Esophagus mucosa (tissue), 1 donor: ENCODE data around the gene MINDY4. TPM values are rescaled to one million over a fixed set of nuclear protein-coding genes. Genes with fewer than 3 reads are reported as not detected.

Experiments used
- ATAC-seq: fragments of 200-7000 bp; cut with Tn5 transposase; one replicate; pipeline ENCODE4 v1.9.1; 2020
- total RNA-seq: library from RNA; stranded (reverse); gene quantifications from one replicate; pipeline ENCODE4 v1.2.4, GENCODE V29; 2023
- donor health status: DM: yes; HTN: yes; CAD: no.

Gene MINDY4
- total RNA-seq, 1 donor from 2014 or later = 2.4 TPM

DNA sequence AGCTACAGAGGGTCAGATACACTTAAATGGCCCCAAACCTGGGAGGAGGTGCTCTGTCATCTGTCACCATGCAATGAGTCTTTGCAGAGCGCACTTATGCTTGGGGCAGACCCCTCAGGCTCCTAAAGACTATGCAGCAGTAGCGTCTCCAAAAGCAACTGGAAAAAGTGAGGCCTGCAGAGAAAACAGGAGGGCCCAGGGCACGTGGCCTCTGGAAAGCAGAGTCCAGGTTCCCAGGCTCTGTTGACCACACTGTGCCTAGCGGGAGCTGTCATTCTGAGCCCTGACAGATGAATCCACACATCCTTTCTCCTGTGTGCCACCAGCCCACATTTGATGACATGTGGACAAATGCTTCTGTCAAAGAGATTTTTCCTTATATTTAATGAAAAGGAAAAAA lies 66.4 kb downstream of the MINDY4 start:
- no peak for ATAC-seq

DNA sequence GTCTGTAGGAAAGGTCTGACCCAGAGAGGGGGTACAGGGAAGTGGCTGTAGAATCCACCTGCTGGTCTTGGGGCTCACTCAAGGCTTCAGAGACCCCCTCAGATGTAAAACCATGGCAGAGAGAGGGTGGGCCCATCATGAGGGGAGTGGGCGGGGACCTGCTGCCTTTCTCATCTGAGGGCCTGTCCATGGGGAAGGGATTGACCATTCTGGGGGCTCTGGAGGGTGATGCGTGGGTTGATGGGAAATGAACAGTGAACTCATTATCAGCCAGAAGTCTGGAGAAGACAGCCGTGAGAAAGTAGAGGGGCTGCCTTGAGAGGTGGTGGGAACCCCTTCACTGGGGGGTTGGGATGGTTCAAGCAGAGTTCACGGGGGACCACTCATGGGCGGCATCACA lies 66.8 kb downstream of the MINDY4 start:
- ATAC-seq = no peak

DNA sequence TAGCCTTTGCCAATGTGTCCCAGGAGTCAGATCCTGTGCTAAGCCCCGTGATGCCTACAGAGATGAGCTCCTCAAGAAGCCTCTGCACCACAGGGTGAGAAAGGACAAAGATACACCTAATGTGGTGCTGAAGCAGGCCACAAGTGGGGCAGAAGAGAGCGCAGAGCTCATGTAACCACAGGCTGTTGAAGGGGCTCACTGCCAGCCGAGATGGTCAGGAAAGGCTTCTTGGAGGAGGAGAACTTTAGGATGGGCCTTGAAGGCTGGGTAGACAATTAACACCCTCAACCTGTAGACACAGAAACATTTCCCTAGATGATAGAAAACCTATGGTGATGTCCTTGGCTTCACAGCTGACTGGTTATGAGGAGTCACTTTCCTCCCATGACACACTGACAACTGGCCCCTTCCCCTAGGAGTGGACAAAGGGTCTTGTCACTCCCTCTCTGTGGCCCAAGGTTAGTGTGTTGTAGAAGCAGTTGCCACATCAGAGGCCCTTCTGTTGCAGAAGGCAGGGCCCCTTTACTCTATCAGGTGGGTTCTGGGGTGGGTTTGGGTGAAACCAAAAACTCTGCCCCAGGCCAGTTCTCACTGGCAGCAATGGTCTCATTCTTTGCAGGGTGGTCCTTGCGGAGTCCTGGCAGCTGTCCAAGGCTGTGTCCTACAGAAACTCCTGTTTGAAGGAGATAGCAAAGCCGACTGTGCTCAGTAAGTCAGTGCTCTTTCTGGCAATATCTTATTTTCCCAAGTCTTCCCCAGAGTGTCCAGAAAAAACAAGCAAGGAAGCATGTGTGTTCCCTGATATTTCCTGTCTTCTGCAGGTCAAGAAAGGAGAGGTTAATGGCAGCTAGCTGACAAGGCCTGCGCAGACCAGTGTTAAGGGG lies 69.2 kb downstream of the MINDY4 start:
- ATAC-seq = no peak

DNA sequence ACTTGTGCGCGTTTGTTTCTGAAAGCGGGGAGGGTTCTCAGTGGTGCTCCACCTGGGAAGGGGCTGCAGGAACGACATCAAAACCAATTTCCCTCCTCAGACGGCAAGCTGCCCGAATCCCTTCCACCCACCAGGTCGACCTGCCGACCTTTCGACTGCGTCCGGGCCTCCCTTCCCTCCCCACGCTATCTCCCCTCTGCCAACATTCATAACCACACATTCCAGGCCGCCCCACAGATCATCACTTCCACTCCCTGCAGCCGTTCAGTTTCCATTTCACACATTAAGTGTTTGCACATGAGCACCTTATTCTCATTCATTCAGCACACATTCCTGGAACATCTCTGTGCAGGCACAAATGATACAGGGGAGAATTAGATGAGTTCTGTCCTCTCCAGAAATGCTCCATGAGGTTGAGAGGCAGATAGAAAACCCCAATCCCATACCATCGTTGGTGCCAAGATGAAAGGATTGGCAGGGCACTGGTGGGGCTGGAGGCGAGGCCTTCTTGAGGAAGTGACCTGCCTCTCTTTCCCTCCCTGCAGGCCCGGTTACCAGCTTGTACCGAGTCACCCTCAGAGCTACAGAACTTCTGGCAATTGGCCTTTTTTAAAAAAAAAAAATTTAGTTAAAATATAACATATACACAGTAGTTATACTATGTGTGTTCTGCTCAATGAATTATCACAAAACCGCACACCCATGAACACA lies 70.0 kb downstream of the MINDY4 start:
- ATAC-seq = no peak

DNA sequence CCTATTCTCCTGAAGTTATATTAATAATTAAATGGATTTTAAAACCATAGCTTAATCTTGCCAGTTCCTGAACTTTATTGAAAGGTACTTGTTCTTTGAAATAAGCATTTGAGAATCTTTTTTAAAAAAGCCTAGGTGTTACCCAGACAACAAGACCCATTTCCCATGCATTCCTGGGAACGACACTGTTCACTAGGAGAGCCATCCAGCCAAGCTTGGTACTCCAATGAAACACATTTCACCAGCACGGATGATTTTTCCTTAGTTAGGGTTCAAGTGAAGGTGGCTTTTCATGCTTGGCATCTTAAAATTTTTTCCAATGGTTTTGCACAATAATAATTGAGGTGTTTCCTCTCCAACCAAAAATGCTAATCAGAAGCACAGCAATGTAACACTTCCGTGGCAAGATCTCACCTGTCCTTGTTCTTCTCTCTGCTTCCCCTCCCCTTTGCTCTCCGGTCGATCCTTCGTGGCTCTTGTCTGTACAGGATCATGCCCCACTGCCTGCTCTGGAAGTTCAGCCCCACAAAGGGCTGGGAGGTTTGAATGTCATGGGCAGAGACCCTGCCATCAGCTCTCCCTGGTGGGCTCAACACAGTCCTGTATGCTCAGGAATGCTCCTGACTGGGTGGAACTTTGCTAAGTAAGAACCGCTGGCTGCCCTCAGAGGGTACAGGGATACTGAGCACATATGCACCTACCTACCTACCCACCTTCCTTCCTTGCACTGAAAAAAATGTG lies 70.8 kb downstream of the MINDY4 start:
- no peak for ATAC-seq

DNA sequence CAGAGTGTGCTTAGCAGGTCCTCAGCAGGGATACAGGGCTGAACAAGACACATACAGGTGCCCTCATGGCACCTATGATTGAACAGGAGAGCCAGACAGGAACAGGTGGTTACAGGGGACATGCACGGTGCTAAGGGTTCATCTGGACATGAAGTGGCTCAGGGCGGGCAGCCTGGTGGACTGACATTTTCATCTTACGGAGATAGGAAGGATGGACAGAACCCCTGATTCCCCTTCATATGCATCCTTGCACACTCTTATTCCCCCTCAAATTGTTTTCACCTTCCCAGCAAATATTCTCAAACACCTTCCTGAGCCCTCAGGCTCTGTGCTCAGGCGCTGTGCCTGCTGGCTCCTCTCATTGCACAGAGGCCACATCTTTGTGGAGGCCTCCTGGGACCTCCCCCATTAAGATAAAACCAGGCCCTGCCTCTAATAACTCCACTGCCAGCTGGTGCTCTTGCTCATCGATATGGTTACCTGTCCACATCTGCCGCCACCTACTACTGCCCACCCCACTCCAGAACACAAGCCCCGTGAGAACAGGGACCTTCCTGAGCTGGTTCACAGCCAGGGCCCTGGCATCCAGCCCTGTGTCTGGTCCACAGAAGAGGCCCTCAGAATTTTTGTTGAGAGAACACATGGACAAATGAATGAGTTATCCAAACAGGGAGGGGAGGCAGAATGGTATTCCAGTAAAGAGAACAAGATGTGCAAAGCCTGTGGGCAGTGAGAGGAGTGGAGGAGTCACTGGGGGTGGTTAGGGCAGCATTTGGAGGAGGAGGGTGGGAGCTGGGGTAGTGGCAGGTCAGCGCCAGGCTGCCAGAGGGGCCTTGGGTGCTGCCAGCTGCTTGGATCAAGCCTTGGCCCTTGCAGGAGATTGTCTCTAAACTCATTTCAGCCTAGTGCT lies 71.6 kb downstream of the MINDY4 start:
- no peak for ATAC-seq

DNA sequence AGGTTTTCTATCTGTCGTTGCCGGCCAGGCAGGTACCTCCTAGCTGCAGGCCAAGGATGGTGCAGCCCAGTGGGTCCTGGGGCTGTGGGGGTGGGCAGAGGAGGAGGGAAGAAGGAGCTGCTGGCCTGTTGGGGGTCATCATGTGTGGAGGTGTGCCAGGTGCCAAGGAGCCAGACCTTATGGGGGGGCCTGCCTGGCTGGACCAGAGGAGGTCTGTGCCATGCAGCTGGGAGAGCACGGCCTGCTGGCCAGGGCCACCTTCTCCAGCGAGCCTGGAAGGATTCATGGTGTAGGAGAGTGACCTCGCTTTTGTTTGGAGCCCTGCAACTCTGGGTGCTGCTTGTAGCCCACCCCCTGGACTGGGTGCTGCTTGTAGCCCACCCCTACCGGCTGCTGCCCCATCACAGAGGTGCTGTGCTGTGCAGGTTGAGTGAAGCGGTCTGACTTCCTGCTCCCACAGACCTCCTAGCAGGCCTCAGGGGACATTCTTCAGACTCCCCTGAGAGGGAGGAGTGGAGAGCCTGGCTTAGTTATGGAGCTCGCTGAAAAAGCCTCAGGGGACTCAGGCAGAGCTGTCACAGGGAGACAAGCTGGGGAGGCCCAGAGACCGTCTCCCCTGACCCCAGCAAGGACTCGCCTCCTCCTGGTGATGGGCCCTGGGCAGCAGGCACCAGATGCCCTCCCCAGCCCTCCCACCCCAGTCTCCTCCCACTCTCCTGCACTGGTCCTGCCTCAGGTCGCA lies 72.7 kb downstream of the MINDY4 start:
- no peak for ATAC-seq

DNA sequence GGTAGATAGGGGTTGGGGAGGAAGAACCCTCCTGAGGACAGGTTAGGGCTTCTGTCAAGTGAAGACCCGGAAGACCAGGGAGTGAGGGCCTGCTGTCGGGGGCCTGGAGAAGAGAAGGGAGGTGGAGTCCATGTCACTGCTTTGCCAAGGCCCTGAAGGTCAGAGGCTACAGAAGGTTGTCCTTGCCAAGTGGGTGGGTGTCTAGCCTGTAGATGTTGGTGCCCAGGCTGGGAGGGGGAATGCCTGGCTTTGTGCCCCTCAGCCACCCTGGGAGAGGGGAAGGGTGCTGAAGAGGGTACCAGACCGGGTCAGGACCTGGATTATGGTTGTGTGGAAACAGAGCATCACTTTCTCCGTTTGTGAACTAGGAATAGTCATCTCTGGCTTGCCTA lies 73.3 kb downstream of the MINDY4 start:
- ATAC-seq = no peak

DNA sequence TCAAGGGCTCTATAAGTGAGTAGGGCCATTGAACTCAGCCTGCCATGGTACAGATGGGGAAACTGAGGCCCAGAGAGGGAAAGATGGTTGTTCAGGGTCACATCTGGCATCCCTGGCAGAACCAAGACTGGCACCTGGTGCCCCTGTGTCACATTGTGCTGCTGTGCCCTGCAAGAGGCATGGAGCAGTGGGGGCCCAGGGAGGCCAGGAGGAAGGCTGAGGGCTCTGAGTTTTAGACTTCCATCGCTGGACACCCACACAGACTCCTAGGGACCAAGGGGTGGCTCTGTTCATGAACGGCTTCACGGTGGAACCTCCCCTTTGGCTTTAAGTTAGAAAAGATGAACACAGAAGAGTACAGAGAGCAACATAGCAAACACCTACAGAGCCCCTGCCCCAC lies 73.7 kb downstream of the MINDY4 start:
- ATAC-seq = no peak

DNA sequence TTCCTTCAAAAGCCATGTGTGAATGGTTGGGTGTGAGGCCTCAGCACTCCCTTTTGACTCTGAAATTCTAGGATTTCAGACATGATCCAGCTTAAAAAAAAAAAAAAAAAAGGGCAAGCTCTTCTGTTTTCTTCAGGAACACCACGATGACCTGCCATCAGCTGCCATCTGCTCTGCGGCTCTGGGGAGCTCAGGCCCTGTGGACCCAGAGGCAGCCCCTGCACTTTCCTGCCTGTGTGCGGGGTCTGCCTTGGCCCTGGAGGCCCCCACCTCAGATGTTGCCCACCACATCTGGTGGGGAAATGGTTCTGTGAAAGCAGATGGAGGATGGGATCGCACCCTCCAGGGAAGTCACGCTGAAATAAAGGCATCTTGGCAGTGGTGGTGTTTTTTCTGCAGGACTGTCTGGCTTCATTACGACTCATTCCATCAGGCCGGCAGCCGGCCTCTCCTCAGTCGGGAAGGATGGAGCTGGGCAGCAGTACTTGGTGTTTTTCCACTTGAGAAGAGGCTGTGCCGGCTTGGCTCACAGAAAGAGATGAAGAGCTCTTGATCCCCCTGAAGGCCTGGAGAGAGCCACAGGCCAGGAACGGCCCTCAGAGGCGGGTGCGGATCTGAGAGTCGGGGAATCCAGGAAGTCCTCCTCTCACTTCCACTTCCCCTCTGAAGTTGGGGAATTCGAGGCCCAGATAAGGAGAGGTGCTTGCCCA lies 74.4 kb downstream of the MINDY4 start:
- no peak for ATAC-seq

DNA sequence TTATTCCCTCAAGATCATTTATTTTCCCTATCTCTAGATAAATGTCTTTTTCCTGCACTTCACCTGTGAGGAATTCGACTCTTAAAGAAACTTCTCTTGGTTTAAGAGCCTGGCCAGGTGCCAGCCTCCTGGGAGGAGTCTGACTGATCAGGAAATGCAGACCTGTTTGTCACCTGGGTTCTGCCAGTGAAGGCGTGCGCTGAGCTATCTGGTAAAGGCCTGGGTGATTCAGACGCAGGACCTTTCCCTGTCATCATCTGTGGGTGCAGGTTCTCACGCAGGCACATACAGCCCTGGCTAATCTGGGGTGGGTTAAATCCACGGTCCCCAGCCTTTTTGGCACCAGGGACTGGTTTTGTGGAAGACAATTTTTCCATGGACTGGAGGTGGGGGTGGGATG lies 75.2 kb downstream of the MINDY4 start:
- peak; percentile 92 for ATAC-seq

DNA sequence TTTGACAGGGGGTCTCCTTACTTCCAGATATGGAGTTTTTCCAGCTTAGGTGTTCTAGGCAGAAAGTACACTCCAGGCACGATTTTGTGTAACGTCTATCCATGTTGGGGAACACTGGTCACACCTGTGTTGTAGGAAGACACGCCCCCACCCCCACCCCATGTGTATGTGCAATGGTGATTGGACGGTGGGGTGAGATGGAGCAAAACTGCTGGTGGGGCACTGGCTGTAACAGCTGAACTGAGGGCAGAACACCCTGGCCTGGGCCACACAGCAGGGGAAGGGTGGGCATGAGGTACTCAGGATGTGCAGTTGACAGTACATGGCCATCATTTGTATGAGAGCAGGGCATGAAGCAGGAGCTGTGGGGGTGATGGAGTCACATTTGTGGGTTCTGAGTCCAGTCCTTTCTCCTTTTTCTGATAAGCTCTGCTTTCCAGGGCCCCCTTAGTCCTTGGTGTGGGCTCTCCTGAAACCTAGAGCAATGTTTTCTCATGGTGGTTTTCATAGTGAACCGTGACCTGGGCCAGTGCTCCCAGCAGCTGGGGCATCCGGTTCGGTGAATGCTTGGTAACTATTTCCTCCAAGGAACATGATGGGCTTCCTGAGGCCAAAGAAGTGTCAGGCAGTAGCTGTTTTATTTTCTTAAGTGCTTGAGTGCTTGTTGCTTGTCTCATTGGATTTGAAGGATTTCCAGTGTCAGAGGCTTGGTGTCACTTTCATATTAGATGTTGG lies 77.1 kb downstream of the MINDY4 start:
- ATAC-seq = no peak

DNA sequence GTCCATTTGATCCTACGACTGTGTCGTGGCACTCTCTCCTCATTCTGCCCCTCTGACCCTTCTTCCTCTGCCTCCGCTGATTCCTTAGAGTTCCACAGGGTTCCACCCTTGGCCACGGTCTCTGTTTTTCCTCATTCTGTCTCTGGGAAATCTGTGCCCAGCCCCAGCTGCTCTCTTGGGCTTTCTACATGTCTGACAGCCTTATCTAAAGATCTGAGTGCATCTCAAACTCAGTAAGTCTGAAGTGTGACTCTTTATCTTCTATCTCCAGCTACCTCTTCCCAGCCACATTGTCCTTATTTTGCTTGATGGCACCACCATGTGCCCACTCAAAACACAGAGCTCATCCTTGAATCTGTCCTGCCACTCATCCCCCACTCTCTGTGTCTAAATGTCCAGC lies 78.3 kb downstream of the MINDY4 start:
- ATAC-seq = no peak

DNA sequence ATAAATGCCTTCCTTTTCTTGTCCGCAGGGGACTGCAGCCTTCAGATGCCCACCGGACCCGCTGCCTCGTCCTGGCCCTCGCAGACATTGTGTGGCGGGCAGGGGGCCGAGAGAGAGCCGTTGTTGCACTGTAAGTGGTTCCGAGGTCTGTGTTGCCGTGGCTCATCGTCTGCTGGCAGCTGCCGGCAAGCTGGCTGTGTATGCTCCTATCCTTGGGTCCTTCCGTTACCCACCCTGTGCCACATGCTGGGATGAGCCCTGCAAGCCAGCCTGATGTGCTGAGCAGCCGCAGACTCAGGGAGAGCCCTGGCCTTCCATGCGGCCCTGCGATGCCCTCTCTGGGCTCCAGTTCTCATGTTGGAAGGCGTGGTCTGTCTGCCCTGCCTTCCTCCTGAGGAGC lies 79.2 kb downstream of the MINDY4 start:
- no peak for ATAC-seq

DNA sequence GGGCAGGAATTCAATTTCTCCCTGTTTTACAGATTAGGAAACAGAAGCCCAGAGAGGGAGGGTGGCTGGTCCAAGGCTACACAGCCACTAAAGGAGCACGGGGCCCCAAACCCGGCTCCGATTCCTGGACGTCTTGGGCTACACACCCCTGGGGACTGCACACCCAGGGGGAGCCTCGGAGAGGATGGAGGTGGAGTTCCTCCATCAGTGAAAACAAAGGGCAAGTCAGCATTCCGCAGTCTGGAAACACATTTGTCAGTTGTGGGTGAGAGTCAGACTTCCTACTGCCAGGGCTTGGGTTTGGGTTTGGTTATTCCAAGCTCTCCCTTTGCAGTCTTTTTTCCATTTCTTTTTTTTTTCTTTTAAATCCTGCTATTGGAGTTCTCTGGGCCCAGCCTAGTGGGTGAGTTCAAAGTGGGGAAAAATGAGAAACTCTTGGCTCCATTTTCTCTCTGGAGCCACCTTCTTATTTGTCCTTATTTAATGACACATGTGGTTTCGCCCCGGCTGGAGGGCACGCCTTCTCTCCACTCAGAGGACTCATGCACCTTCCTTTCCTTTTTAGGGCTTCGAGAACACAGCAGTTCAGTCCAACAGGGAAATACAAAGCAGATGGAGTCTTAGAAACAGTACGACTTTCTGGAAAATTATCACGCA lies 80.6 kb downstream of the MINDY4 start:
- no peak for ATAC-seq

DNA sequence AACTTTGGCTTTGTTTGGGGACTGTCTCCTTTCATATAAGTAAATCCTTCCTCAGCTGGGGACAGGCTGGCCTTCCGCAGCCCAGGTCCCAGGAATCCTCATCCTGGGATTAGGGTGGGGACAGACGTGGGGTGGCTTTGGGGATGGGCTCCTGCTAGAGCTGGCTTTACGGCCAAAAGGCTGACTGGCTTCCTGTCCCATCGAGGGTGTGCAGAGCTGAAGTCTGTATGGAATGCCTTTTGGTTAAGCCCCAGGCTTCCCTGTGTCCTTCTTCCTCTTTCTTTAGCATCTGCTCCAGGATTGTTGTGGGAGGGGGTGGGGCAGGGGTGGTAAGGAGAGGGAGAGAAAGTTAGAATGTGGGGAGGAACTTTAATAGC lies 81.1 kb downstream of the MINDY4 start:
- ATAC-seq = no peak

DNA sequence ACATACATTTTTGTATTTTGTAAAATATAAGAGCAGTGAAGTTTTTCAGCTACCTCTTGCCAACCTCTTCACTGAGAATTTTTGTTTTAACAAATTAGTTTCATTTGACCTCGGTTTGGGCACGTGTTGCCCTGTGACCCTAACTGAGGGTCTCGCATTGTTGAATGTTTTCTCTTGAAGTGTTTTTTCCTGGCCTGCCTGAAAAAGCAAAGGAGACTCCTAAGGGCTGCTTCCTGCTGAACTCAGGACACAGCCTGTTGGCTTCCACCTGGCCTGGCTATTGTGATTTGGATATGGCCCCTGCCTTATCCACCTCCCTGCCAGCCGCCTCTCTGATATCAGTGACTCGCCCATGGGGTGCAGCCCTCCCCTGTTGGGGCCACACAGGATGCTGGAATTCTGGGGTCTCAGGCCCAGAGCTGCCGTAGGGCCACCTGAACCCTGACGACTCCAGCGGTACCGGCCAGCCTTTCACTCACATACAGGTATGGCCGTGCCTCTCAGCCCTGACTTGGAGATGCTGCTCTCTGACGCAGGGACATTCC lies 81.6 kb downstream of the MINDY4 start:
- no peak for ATAC-seq

DNA sequence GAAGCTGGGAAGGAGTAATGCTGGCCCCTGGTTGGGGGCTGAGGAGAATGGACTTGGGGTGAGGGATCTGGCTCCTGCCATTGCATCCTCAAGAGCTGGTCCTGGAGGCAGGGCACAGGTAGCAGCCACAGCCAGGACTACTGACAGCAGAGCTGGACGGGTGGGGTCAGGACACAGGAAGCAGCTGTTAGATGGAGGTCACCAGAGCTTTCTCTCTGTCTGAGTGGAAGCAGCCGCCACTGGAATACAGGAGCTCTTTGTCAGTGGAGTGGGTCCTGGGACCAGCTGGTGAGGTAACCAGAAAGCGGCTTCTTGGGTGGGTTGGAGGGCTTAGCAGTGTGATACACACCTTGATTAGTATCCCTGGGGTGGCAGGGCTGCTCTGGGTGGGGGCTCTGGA lies 82.4 kb downstream of the MINDY4 start:
- no peak for ATAC-seq

DNA sequence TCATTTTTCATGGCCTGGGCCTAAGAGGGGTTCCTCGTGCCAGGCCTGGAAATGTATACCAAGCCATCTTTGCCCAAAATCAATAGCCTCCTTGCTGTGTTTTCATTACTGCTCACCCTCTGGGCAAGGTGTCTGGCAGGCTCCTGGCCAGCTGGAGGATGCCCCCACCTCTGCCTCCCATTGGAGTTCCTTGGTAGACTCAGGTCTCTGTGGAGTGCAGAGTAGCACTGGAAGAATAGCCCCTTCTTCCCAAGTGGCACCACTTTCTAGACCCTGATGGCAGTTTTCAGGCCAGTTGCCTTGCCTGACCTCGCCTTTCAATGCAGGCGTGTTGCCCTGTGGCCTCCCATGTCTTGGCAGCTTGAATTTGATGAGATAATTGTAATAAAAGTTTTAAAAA lies 84.7 kb downstream of the MINDY4 start:
- ATAC-seq = no peak
